Right hindlimb (tissue), 1 donor: ENCODE data around the gene SMCO2.

ENCODE experiments used
- DNase-seq: peaks from one replicate; pipeline ENCODE4 v3.0.0-alpha.2; 2018

Gene SMCO2

GRCh38 chr12:27502021-27502435 is 55.5 kb downstream of the SMCO2 start:
- no peak for DNase-seq

- DNase-seq = no peak
Observed at GRCh38 chr12:27504507-27504906, 58.0 kb downstream of the SMCO2 start.

GRCh38 chr12:27505109-27505508 is 58.6 kb downstream of the SMCO2 start:
- no peak for DNase-seq

GRCh38 chr12:27505761-27506160 is 59.2 kb downstream of the SMCO2 start:
- DNase-seq = no peak

- DNase-seq = no peak
Observed at GRCh38 chr12:27506645-27507189, 60.2 kb downstream of the SMCO2 start.

GRCh38 chr12:27508736-27509431 is 62.3 kb downstream of the SMCO2 start:
- DNase-seq = no peak

GRCh38 chr12:27511031-27511722 is 64.6 kb downstream of the SMCO2 start:
- DNase-seq = peak; percentile 46

- no peak for DNase-seq
Observed at GRCh38 chr12:27511723-27512045, 65.1 kb downstream of the SMCO2 start.

- no peak for DNase-seq
Observed at GRCh38 chr12:27513155-27513824, 66.8 kb downstream of the SMCO2 start.

GRCh38 chr12:27515671-27516070 is 69.1 kb downstream of the SMCO2 start:
- no peak for DNase-seq

GRCh38 chr12:27516625-27517024 is 70.1 kb downstream of the SMCO2 start:
- no peak for DNase-seq

GRCh38 chr12:27517546-27517945 is 71.0 kb downstream of the SMCO2 start:
- no peak for DNase-seq

GRCh38 chr12:27517961-27518665 is 71.6 kb downstream of the SMCO2 start:
- DNase-seq = no peak

GRCh38 chr12:27521066-27521465 is 74.5 kb downstream of the SMCO2 start:
- peak; percentile 43 for DNase-seq

- no peak for DNase-seq
Observed at GRCh38 chr12:27521981-27522380, 75.4 kb downstream of the SMCO2 start.

GRCh38 chr12:27523305-27523641 is 76.7 kb downstream of the SMCO2 start:
- no peak for DNase-seq

GRCh38 chr12:27523642-27524493 is 77.3 kb downstream of the SMCO2 start, which contains the start of gene PPFIBP1:
PPFIBP1 (plus strand) TSS chr12:27524206; CDS start chr12:27633397, 109,191 bp downstream.
- DNase-seq = peak; percentile 100

GRCh38 chr12:27524494-27524835 is 77.9 kb downstream of the SMCO2 start:
- no peak for DNase-seq

GRCh38 chr12:27524839-27525753 is 78.6 kb downstream of the SMCO2 start:
- DNase-seq = peak; percentile 63

- no peak for DNase-seq
Observed at GRCh38 chr12:27527512-27527911, 81.0 kb downstream of the SMCO2 start.

- no peak for DNase-seq
Observed at GRCh38 chr12:27528788-27529187, 82.3 kb downstream of the SMCO2 start.
